Panc1 (cell line): ENCODE measurements around the gene UBE2A. TPM values are rescaled to one million over a fixed set of nuclear protein-coding genes. Genes with fewer than 3 reads are reported as not detected.

ENCODE experiments used
- ATAC-seq: fragments of 200-7000 bp; cut with Tn5 transposase; 2 replicates; pipeline ENCODE4 v1.9.1; 2020; ENCODE audit warnings: mild to moderate bottlenecking, moderate library complexity
- BruUV-seq: library from RNA; stranded (reverse); fragments of 400-500 nt; replicated peaks from 2 replicates; lab custom pipeline; 2021; lab: Mats Ljungman, UMichigan
- CTCF ChIA-PET: fragments of 300-600 bp; sonication (Branson Sonifier 250); formaldehyde crosslinking; loops from one replicate; lab custom pipeline; 2022; ENCODE audit warnings: antibody characterized with exemption; lab: Charles Lee
- POLR2A ChIA-PET: fragments of 300-600 bp; sonication (Branson Sonifier 250); formaldehyde crosslinking; loops from one replicate; lab custom pipeline; 2022; ENCODE audit warnings: antibody characterized with exemption; lab: Charles Lee
- DNase-seq: peaks from one replicate; pipeline ENCODE4 v3.0.0-alpha.2; 2010; ENCODE audit warnings: low read depth, low spot score
- H3K27ac ChIP-seq: 2 replicates; pipeline ENCODE4 v1.5.1; 2011; ENCODE audit warnings: mild to moderate bottlenecking, low read length, inconsistent platforms
- H3K27me3 ChIP-seq: fragments of 200-500 bp; sonication (Bioruptor generic); 2 replicates; pipeline ENCODE4 v1.6.0; 2014; ENCODE audit warnings: low read length, inconsistent platforms; ENCODE audit not compliant: control insufficient read depth, insufficient read depth
- H3K36me3 ChIP-seq: fragments of 200-500 bp; sonication (Bioruptor generic); 2 replicates; pipeline ENCODE4 v1.5.1; 2014; ENCODE audit warnings: inconsistent platforms, mild to moderate bottlenecking, low read length, moderate library complexity; ENCODE audit not compliant: control insufficient read depth, insufficient read depth
- H3K4me1 ChIP-seq: 2 replicates; pipeline ENCODE4 v1.5.1; 2011; ENCODE audit warnings: inconsistent platforms, mild to moderate bottlenecking, low read length, moderate library complexity; ENCODE audit not compliant: control insufficient read depth, insufficient read depth
- H3K4me3 ChIP-seq, 2 experiments: 2 replicates each; pipeline ENCODE4 v1.5.1; 2011 to 2012; ENCODE audit warnings: low read depth in 2 of 2, low read length in 2 of 2, mild to moderate bottlenecking in 2 of 2, inconsistent platforms in 1 of 2, moderate library complexity in 1 of 2
- H3K9me3 ChIP-seq: fragments of 200-500 bp; sonication (Bioruptor generic); 2 replicates; pipeline ENCODE4 v1.5.1; 2014; ENCODE audit warnings: low read depth, mild to moderate bottlenecking, inconsistent platforms, low read length, moderate library complexity; ENCODE audit not compliant: control insufficient read depth, insufficient read depth
- CTCF ChIP-seq: fragments of 450-650 bp; IDR thresholded peaks from 2 replicates; pipeline ENCODE4 v1.5.1; 2017; ENCODE audit warnings: mild to moderate bottlenecking
- POLR2AphosphoS5 ChIP-seq: IDR thresholded peaks from 2 replicates; pipeline ENCODE4 v1.6.1; 2012; ENCODE audit warnings: mild to moderate bottlenecking, low read depth, low read length, moderate library complexity
- REST ChIP-seq, 2 experiments: IDR thresholded peaks; 2 replicates each; pipeline ENCODE4 v1.6.1; 2011 to 2012; ENCODE audit warnings: low read depth in 2 of 2, control low read depth in 1 of 2, low read length in 1 of 2, mild to moderate bottlenecking in 1 of 2, moderate library complexity in 1 of 2; ENCODE audit not compliant: insufficient read depth in 1 of 2
- SIN3A ChIP-seq: IDR thresholded peaks from 2 replicates; pipeline ENCODE4 v1.6.1; 2012; ENCODE audit warnings: low read depth, mild to moderate bottlenecking, low read length, moderate library complexity, borderline replicate concordance; ENCODE audit not compliant: insufficient read depth
- TCF7L2 ChIP-seq: IDR thresholded peaks from 2 replicates; pipeline ENCODE4 v1.6.1; 2011; ENCODE audit warnings: mild to moderate bottlenecking, low read depth, low read length, inconsistent platforms
- in situ Hi-C: cut with HindIII; loops from 2 replicates; pipeline ENCODE4 v1.10.0; 2016; ENCODE audit warnings: low sequenced_read_pairs, low pct_unique_long_range_greater_than_20kb
- intact Hi-C: fragments of 100-400 bp; cut with micrococcal nuclease; formaldehyde crosslinking; loops from one replicate; pipeline ENCODE4 v1.10.0; 2022; ENCODE audit not compliant: unreplicated experiment
- total RNA-seq: library from RNA; stranded (reverse); gene quantifications from one replicate; pipeline ENCODE4 v1.2.1, GENCODE V29; 2021; ENCODE audit not compliant: unreplicated experiment

UBE2A gene
- total RNA-seq, 1 experiment from 2014 or later, result 110 TPM

- no peak for DNase-seq
- no peak overlapping the region for H3K4me3 ChIP-seq
- TF ChIP-seq SIN3A (no peak), POLR2AphosphoS5 (no peak), CTCF (no peak), TCF7L2 (no peak), REST (IDR thresholded peaks at IDR 0.05; ENCODE audit: insufficient read depth in 1 of 2, low read depth in 2 of 2, low read length in 1 of 2) (no peak)
- BruUV-seq, result no TSS peak
- H3K9me3 ChIP-seq, result no peaks in the 10 kb centered on the region
- CTCF ChIA-PET, result no interaction called here
- POLR2A ChIA-PET, result no interaction called here
- intact Hi-C loops, result no loop called here
- ATAC-seq, result no peak
- H3K36me3 ChIP-seq, result no peaks in the 10 kb centered on the region
- H3K27ac ChIP-seq, result no peak overlapping the region
- peaks cover 5% of the 10 kb centered on the region for H3K4me1 ChIP-seq
- in situ Hi-C loops, result no loop called here
- no peaks in the 10 kb centered on the region for H3K27me3 ChIP-seq
These were observed 50.7 kb downstream of the UBE2A start for GRCh38 chrX:119624951-119625668.

GRCh38 chrX:119625843-119626242, 51.5 kb downstream of the UBE2A start:
- no peaks in the 10 kb centered on the region for H3K27me3 ChIP-seq
- H3K27ac ChIP-seq, result no peak overlapping the region
- no peak for ATAC-seq
- ChIA-PET CTCF (no interaction called here), POLR2A (no interaction called here)
- BruUV-seq, result no TSS peak
- H3K9me3 ChIP-seq, result no peaks in the 10 kb centered on the region
- in situ Hi-C loops (no loop called here), intact Hi-C loops (no loop called here)
- no peaks in the 10 kb centered on the region for H3K36me3 ChIP-seq
- no peak overlapping the region for H3K4me3 ChIP-seq
- TF ChIP-seq TCF7L2 (no peak), SIN3A (no peak), CTCF (no peak), REST (IDR thresholded peaks at IDR 0.05; ENCODE audit: insufficient read depth in 1 of 2, low read depth in 2 of 2, low read length in 1 of 2) (no peak)
- no peak for DNase-seq
- H3K4me1 ChIP-seq, result peaks cover 5% of the 10 kb centered on the region
